ENCODE results near the gene WDFY3. TPM values are rescaled to one million over a fixed set of nuclear protein-coding genes. Genes with fewer than 3 reads are reported as not detected.

Gene WDFY3
- total and polyA plus RNA-seq, 2 experiments from 2014 or later, result 8.0 to 89.0 TPM

DNA sequence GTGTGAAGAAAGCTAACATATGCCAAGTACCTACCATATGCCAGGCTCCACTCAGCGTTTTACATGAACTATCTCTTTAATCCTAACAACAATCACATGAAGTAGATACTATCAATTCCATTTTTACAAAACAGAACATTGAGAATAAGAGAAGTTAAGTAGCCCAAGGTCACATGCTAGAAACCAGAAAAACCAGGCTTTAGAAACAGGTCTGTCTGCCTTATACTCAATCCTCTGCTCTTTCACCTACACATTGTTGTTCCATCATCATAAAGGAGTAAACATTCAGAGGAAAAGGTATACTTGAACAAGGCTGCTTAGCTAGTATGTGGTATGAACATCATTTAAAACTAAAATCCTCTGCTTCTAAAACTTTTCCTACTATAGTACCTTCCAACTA, 42.1 kb downstream of the WDFY3 start:
- DNase-seq (ENCODE audit: low spot score) (no peak), ATAC-seq (no peak)
- H4K20me1 ChIP-seq (replicated peaks; ENCODE audit: insufficient read depth), result no peaks in the 10 kb centered on the region
- H3K27me3 ChIP-seq (ENCODE audit: insufficient read depth), result no peaks in the 10 kb centered on the region
- Mint-ChIP-seq H3K4me3 (no peak overlapping the region), H3K27me3 (ENCODE audit: insufficient read depth, low read depth, poor library complexity) (no peaks in the 10 kb centered on the region), H3K4me1 (peaks cover 45% of the 10 kb centered on the region), H3K9me3 (peaks cover 9% of the 10 kb centered on the region; the same call in 1 of the 3 replicates), H3K36me3 (ENCODE audit: low read depth) (peaks cover 29% of the 10 kb centered on the region), H3K27ac (no peak overlapping the region)
- no peak overlapping the region for H3K4me2 ChIP-seq
- no peak overlapping the region for H2AFZ ChIP-seq
- H3K9me2 ChIP-seq (ENCODE audit: insufficient read depth), result no peaks in the 10 kb centered on the region
- H3K4me1 ChIP-seq (ENCODE audit: insufficient read depth), result peaks cover 34% of the 10 kb centered on the region
- H3K36me3 ChIP-seq (ENCODE audit: insufficient read depth), result no peaks in the 10 kb centered on the region
- peaks cover 53% of the 10 kb centered on the region for H3K79me2 ChIP-seq (replicated peaks; ENCODE audit: insufficient read depth)
- no peaks in the 10 kb centered on the region for H3F3A ChIP-seq (replicated peaks; ENCODE audit: low read depth)
- TF ChIP-seq, protein P1, sequence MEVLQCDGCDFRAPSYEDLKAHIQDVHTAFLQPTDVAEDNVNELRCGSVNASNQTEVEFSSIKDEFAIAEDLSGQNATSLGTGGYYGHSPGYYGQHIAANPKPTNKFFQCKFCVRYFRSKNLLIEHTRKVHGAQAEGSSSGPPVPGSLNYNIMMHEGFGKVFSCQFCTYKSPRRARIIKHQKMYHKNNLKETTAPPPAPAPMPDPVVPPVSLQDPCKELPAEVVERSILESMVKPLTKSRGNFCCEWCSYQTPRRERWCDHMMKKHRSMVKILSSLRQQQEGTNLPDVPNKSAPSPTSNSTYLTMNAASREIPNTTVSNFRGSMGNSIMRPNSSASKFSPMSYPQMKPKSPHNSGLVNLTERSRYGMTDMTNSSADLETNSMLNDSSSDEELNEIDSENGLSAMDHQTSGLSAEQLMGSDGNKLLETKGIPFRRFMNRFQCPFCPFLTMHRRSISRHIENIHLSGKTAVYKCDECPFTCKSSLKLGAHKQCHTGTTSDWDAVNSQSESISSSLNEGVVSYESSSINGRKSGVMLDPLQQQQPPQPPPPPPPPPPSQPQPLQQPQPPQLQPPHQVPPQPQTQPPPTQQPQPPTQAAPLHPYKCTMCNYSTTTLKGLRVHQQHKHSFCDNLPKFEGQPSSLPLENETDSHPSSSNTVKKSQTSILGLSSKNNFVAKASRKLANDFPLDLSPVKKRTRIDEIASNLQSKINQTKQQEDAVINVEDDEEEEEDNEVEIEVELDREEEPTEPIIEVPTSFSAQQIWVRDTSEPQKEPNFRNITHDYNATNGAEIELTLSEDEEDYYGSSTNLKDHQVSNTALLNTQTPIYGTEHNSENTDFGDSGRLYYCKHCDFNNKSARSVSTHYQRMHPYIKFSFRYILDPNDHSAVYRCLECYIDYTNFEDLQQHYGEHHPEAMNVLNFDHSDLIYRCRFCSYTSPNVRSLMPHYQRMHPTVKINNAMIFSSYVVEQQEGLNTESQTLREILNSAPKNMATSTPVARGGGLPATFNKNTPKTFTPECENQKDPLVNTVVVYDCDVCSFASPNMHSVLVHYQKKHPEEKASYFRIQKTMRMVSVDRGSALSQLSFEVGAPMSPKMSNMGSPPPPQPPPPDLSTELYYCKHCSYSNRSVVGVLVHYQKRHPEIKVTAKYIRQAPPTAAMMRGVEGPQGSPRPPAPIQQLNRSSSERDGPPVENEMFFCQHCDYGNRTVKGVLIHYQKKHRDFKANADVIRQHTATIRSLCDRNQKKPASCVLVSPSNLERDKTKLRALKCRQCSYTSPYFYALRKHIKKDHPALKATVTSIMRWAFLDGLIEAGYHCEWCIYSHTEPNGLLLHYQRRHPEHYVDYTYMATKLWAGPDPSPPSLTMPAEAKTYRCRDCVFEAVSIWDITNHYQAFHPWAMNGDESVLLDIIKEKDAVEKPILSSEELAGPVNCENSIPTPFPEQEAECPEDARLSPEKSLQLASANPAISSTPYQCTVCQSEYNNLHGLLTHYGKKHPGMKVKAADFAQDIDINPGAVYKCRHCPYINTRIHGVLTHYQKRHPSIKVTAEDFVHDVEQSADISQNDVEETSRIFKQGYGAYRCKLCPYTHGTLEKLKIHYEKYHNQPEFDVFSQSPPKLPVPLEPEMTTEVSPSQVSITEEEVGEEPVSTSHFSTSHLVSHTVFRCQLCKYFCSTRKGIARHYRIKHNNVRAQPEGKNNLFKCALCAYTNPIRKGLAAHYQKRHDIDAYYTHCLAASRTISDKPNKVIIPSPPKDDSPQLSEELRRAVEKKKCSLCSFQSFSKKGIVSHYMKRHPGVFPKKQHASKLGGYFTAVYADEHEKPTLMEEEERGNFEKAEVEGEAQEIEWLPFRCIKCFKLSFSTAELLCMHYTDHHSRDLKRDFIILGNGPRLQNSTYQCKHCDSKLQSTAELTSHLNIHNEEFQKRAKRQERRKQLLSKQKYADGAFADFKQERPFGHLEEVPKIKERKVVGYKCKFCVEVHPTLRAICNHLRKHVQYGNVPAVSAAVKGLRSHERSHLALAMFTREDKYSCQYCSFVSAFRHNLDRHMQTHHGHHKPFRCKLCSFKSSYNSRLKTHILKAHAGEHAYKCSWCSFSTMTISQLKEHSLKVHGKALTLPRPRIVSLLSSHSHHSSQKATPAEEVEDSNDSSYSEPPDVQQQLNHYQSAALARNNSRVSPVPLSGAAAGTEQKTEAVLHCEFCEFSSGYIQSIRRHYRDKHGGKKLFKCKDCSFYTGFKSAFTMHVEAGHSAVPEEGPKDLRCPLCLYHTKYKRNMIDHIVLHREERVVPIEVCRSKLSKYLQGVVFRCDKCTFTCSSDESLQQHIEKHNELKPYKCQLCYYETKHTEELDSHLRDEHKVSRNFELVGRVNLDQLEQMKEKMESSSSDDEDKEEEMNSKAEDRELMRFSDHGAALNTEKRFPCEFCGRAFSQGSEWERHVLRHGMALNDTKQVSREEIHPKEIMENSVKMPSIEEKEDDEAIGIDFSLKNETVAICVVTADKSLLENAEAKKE (CRISPR knock-in tag; IDR thresholded peaks at IDR 0.05), result no peak
- TF ChIP-seq CREB1 (CRISPR knock-in tag; IDR thresholded peaks at IDR 0.05; ENCODE audit: low read depth) (no peak), JUNB (IDR thresholded peaks at IDR 0.05; ENCODE audit: unreplicated experiment) (no peak), EZH2 (IDR thresholded peaks at IDR 0.05; ENCODE audit: low read depth, unreplicated experiment) (no peak), STAT1 (IDR thresholded peaks at IDR 0.05; ENCODE audit: unreplicated experiment) (no peak), ETS1 (IDR thresholded peaks at IDR 0.05) (no peak), EZH2phosphoT487 (IDR thresholded peaks at IDR 0.05; ENCODE audit: unreplicated experiment) (no peak), CTCF (conservative IDR thresholded peaks at IDR 0.05; ENCODE audit: low read depth in 2 of 2) (no peak), ZNF331 (CRISPR knock-in tag; IDR thresholded peaks at IDR 0.05; ENCODE audit: low read depth) (no peak), NANOG (IDR thresholded peaks at IDR 0.05; ENCODE audit: borderline replicate concordance) (no peak), POLR2AphosphoS5 (IDR thresholded peaks at IDR 0.05; ENCODE audit: low read depth) (no peak)
- TF ChIP-seq, protein P2, sequence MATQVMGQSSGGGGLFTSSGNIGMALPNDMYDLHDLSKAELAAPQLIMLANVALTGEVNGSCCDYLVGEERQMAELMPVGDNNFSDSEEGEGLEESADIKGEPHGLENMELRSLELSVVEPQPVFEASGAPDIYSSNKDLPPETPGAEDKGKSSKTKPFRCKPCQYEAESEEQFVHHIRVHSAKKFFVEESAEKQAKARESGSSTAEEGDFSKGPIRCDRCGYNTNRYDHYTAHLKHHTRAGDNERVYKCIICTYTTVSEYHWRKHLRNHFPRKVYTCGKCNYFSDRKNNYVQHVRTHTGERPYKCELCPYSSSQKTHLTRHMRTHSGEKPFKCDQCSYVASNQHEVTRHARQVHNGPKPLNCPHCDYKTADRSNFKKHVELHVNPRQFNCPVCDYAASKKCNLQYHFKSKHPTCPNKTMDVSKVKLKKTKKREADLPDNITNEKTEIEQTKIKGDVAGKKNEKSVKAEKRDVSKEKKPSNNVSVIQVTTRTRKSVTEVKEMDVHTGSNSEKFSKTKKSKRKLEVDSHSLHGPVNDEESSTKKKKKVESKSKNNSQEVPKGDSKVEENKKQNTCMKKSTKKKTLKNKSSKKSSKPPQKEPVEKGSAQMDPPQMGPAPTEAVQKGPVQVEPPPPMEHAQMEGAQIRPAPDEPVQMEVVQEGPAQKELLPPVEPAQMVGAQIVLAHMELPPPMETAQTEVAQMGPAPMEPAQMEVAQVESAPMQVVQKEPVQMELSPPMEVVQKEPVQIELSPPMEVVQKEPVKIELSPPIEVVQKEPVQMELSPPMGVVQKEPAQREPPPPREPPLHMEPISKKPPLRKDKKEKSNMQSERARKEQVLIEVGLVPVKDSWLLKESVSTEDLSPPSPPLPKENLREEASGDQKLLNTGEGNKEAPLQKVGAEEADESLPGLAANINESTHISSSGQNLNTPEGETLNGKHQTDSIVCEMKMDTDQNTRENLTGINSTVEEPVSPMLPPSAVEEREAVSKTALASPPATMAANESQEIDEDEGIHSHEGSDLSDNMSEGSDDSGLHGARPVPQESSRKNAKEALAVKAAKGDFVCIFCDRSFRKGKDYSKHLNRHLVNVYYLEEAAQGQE (IDR thresholded peaks at IDR 0.05; ENCODE audit: unreplicated experiment), result no peak
- no peak overlapping the region for H3K27ac ChIP-seq (ENCODE audit: low read depth)
- H3K4me3 ChIP-seq, result no peak overlapping the region
